ENCODE measurements around the gene PTPRO.

PTPRO gene

DNA sequence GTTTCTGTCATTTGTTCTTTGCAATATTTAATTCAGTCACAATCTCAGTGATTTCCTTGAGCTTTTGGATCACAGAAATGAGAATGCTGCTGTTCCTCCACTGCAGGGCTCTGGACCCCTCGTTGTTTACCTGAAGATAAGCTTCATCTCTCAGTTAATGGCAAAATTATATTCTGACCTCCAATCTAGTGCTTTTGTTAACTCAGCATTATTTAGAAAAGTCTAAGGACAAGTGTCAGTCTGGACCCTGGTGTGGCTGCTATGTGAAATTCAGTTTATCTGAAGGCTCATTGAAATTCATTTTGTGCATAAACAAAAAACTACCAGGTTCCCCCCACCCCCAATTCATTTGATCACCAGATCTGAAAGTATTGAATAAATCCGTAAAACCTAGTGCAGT lies 84.7 kb downstream of the PTPRO start:
- TF ChIP-seq, protein P1, sequence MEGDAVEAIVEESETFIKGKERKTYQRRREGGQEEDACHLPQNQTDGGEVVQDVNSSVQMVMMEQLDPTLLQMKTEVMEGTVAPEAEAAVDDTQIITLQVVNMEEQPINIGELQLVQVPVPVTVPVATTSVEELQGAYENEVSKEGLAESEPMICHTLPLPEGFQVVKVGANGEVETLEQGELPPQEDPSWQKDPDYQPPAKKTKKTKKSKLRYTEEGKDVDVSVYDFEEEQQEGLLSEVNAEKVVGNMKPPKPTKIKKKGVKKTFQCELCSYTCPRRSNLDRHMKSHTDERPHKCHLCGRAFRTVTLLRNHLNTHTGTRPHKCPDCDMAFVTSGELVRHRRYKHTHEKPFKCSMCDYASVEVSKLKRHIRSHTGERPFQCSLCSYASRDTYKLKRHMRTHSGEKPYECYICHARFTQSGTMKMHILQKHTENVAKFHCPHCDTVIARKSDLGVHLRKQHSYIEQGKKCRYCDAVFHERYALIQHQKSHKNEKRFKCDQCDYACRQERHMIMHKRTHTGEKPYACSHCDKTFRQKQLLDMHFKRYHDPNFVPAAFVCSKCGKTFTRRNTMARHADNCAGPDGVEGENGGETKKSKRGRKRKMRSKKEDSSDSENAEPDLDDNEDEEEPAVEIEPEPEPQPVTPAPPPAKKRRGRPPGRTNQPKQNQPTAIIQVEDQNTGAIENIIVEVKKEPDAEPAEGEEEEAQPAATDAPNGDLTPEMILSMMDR (conservative IDR thresholded peaks at IDR 0.05; ENCODE audit: low read depth, low read length), result no peak
- no peak for DNase-seq (ENCODE audit: low read depth)

DNA sequence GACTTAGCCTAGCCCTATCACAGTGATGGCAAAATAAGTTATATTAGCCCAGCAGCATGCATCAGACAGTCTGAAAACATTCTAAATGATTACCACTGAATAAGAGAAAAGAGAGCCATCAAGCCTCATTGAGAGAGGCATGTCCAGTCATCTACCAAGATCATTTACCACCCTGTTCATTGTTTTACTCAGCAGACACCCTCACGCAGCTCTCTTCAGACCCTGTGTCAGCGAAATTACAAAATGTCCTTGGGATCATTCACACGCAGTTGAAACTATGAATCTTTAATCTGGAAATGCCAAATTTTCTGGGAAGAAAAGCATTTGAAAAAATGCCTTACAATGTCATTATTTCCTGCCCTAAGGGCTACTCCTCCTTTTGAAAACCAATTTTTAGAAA lies 89.5 kb downstream of the PTPRO start:
- no peak for DNase-seq (ENCODE audit: low read depth)
- H3K4me3 ChIP-seq (ENCODE audit: low read length), result no peak overlapping the region
- TF ChIP-seq, protein P1 (conservative IDR thresholded peaks at IDR 0.05; ENCODE audit: low read depth, low read length), result no peak

More for the DNA sequence above, 84.7 kb downstream of the PTPRO start:
- H3K4me3 ChIP-seq (ENCODE audit: low read length), result no peak overlapping the region

DNA sequence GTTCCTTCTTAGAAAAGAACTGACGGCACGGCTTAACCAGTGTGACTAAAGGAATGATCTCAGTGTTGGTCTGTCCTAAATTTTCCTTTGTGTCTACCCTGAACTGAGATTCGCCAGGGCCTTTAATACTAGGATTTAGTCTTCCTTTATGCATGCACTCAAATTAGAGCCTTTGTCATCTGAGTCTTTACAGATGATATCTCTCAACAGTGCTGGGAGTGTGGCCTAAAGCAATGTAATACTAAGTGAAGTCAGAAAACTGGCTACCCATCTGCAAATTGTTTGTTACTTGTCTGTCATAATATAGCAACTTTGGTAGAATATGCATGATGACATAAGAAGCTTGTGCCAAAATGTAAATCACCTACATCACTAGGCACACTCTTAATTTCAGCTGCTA lies 95.4 kb downstream of the PTPRO start:
- no peak overlapping the region for H3K4me3 ChIP-seq (ENCODE audit: low read length)
- TF ChIP-seq, protein P1 (conservative IDR thresholded peaks at IDR 0.05; ENCODE audit: low read depth, low read length), result no peak
- DNase-seq (ENCODE audit: low read depth), result no peak

DNA sequence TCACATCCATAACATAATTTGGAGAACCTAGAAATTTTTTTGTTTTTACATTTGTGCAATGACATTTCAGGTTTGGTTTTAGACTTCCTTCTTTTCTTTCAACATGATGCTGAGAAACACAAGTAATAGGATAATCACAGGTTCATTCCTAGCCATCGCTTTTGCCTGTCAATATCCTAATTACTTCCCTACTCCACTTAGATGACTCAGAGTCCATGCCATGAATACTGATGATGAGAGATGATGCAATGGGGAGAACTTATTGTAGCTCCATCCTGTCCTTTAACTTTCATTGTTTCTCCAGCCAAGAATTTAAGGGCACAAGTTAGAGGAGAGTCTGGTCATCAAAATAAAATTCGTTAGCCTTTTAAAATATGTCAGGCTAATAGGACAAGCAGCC lies 101.3 kb downstream of the PTPRO start:
- DNase-seq (ENCODE audit: low read depth), result no peak
- TF ChIP-seq, protein P1 (conservative IDR thresholded peaks at IDR 0.05; ENCODE audit: low read depth, low read length), result no peak
- H3K4me3 ChIP-seq (ENCODE audit: low read length), result no peak overlapping the region

DNA sequence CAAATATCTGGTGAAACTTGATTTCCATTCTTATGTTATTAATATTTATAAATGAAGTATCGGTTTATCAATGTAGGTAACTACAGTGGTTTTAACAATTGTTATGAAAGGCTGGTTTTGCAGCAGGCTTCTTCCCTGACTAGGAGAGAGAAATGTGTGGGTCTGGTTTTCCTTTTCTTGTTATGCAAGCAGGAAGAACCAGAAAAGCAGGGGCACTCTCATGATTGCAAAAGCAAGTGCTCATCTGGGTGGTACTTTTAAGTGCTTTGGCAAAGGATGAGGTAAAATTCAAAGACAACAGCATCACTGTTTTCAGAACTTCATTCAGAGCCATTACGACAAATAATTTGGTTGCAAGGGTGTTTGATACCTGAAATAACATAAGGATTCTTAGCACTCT lies 105.6 kb downstream of the PTPRO start:
- DNase-seq (ENCODE audit: low read depth), result no peak
- no peak overlapping the region for H3K4me3 ChIP-seq (ENCODE audit: low read length)
- TF ChIP-seq, protein P1 (conservative IDR thresholded peaks at IDR 0.05; ENCODE audit: low read depth, low read length), result no peak

DNA sequence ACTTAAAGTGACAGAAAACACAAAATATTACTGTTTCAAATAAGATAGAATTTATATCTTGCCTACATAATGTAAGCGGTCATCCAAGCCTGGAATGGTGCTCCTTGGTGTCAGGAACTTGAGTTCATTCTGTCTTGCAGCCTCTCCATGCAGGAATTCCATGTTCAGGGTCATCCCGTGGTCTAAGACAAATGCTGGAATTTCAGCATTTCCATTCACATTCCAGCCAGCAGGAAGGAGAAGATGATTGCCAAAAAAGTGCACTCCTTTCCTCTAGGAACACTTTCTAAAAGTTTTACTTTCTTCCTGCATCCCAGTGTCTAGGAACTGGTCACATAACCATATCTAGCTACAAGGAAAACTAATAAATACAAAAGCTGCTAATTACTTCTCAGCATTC lies 106.3 kb downstream of the PTPRO start:
- DNase-seq (ENCODE audit: low read depth), result no peak
- no peak overlapping the region for H3K4me3 ChIP-seq (ENCODE audit: low read length)
- TF ChIP-seq, protein P1 (conservative IDR thresholded peaks at IDR 0.05; ENCODE audit: low read depth, low read length), result no peak

DNA sequence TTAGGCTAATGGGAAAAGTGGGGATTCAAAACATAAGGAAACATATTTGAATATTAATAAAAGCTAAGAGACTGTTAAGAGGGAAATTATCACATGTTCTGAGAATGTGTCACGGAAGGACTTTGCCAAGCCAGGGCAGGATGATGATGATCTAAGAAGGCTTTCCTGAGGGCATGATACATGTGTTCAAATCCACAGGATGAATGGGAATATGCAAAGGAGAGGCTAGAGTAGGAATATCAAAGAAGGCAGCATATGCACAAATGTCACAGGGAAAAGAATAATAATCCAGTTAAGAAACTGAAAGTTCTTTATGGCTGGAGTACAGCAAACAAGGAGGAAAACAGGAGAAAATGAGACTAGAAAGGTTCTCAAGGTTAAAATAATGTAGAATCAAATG lies 107.0 kb downstream of the PTPRO start:
- no peak for DNase-seq (ENCODE audit: low read depth)
- H3K4me3 ChIP-seq (ENCODE audit: low read length), result no peak overlapping the region
- TF ChIP-seq, protein P1 (conservative IDR thresholded peaks at IDR 0.05; ENCODE audit: low read depth, low read length), result no peak

All from retinal pigment epithelial cell (primary cell).